Tibial nerve (tissue), 4 donors: ENCODE measurements around the gene VSNL1. TPM values are rescaled to one million over a fixed set of nuclear protein-coding genes. Genes with fewer than 3 reads are reported as not detected.

ENCODE experiments used
- DNase-seq, 2 donors: peaks; one replicate each; pipeline ENCODE4 v3.0.0-alpha.2; 2019; ENCODE audit warnings: low spot score in 2 of 2
- H3K27ac ChIP-seq, 4 donors: fragments of 200-600 bp; sonication (generic) in 3 of 4; one replicate each; pipeline ENCODE4 v1.5.1; 2017 to 2019; ENCODE audit warnings: mild to moderate bottlenecking in 1 of 4
- H3K27me3 ChIP-seq, 2 donors: fragments of 200-600 bp; sonication (generic) in 1 of 2; one replicate each; pipeline versions ENCODE4 v1.5.1 to v1.6.0; 2017 to 2019
- H3K36me3 ChIP-seq, 3 donors: fragments of 200-600 bp; sonication (generic); one replicate each; pipeline ENCODE4 v1.5.1; 2018 to 2019
- H3K4me1 ChIP-seq, 4 donors: fragments of 200-600 bp; sonication (generic) in 3 of 4; one replicate each; pipeline ENCODE4 v1.5.1; 2017 to 2019
- H3K4me3 ChIP-seq, 4 donors: fragments of 200-600 bp; sonication (generic) in 3 of 4; one replicate each; pipeline ENCODE4 v1.5.1; 2017 to 2019; ENCODE audit warnings: mild to moderate bottlenecking in 1 of 4, moderate library complexity in 1 of 4
- H3K9me3 ChIP-seq, 4 donors: fragments of 200-600 bp; sonication (generic) in 3 of 4; one replicate each; pipeline ENCODE4 v1.5.1; 2017 to 2019
- EP300 ChIP-seq, 2 donors: sonication (generic); formaldehyde crosslinking; IDR thresholded peaks; one replicate each; pipeline ENCODE4 v1.6.1; 2017; ENCODE audit warnings: antibody characterized with exemption in 2 of 2, mild to moderate bottlenecking in 1 of 2
- POLR2A ChIP-seq, 2 donors: fragments of 450-650 bp; IDR thresholded peaks; one replicate each; pipeline ENCODE4 v1.6.1; 2017; ENCODE audit warnings: antibody characterized with exemption in 2 of 2, mild to moderate bottlenecking in 2 of 2, moderate library complexity in 2 of 2
- WGBS, 2 donors: methylation state at CpG; one replicate each; pipeline ENCODE4 v1.1.5; 2018; 5-methylcytosine and 5-hydroxymethylcytosine counted together
- total RNA-seq, 4 donors: library from RNA; depleted of rRNA; stranded (reverse); fragments of >200 nt; gene quantifications; one replicate each; pipeline ENCODE4 v1.1.0, GENCODE V29; 2016
- TF ChIP-seq, protein P1 (sequence below), 5 experiments: fragments of 200-600 bp in 3 of 5; fragments of 450-650 bp in 2 of 5; sonication (generic) in 3 of 5; IDR thresholded peaks; one replicate each; pipeline ENCODE4 v1.5.1; 2016 to 2019; ENCODE audit warnings: antibody characterized with exemption in 5 of 5, mild to moderate bottlenecking in 3 of 5, moderate library complexity in 2 of 5

The VSNL1 gene
- total RNA-seq, 4 donors from 2014 or later = 0.63 to 1.2 TPM; not detected in 2

DNA sequence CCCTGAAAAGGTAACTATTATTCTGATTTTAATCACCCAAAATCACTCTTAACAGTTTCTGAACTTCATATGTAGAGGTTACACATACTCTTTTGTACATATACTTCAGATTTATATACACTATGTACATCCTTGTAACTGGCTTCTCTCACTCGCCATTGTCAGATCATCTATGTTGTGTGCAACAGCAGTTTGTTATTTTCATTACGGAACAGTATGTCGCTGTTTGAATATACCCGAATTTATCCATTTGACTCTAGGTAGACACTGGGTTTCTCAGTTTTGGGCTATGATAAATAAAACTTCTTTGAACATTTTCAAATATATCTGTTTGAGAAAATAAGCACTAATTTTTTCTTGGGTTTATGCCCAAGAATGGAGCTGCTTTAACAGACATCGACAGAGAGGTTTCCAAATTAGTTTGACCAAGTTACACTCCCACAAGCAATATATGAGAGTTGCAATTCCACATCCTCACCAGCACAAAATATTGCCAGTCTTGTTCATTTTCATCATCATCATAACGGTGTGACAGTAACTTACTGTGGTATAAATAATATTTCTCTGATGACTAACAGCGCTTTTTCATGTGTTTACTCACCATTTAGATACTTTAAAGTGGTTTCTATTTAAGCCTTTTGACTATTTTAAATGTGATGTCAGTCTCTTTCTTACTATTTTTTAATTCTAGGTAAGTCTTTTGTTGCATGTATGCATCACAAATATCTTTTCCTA lies 132.3 kb downstream of the VSNL1 start:
- TF ChIP-seq, protein P1, sequence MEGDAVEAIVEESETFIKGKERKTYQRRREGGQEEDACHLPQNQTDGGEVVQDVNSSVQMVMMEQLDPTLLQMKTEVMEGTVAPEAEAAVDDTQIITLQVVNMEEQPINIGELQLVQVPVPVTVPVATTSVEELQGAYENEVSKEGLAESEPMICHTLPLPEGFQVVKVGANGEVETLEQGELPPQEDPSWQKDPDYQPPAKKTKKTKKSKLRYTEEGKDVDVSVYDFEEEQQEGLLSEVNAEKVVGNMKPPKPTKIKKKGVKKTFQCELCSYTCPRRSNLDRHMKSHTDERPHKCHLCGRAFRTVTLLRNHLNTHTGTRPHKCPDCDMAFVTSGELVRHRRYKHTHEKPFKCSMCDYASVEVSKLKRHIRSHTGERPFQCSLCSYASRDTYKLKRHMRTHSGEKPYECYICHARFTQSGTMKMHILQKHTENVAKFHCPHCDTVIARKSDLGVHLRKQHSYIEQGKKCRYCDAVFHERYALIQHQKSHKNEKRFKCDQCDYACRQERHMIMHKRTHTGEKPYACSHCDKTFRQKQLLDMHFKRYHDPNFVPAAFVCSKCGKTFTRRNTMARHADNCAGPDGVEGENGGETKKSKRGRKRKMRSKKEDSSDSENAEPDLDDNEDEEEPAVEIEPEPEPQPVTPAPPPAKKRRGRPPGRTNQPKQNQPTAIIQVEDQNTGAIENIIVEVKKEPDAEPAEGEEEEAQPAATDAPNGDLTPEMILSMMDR (IDR thresholded peaks at IDR 0.05) = no peak
- TF ChIP-seq POLR2A (IDR thresholded peaks at IDR 0.05) = no peak
- no peak for TF ChIP-seq EP300 (IDR thresholded peaks at IDR 0.05)
- H3K27me3 ChIP-seq = no peaks in the 10 kb centered on the region
- H3K4me3 ChIP-seq = no peak overlapping the region
- H3K36me3 ChIP-seq = peaks cover 0 to 18% (median 0%) of the 10 kb centered on the region in 3 donors
- 83 to 85% methylated on average over 7 of the region's 7 CpGs for WGBS, 2 donors
- no peak for DNase-seq
- peaks cover 0 to 4% (median 0%) of the 10 kb centered on the region in 4 donors for H3K4me1 ChIP-seq
- no peak overlapping the region for H3K27ac ChIP-seq
- no peaks in the 10 kb centered on the region for H3K9me3 ChIP-seq

DNA sequence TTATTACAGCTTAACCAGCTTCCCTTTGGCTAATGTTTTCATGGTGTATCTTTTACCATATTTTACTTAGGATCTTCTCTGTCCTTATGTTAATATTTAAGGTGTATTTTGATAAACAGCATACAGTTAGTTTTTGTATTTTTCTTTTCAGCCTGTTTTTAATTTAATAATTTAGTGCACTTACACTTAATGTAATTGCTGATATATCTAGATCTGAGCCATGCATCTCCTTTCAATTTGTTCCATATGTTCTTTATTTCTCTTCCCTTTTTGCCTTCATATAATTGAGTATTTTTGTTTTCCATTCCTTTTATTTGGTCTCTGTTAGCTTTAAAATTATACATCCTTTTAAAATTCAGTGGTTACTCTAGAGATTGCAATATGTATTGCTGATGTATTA lies 134.3 kb downstream of the VSNL1 start:
- no peak overlapping the region for H3K4me3 ChIP-seq
- DNase-seq = no peak
- TF ChIP-seq EP300 (IDR thresholded peaks at IDR 0.05) (no peak), POLR2A (IDR thresholded peaks at IDR 0.05) (no peak)
- TF ChIP-seq, protein P1 (IDR thresholded peaks at IDR 0.05) = no peak
- H3K27me3 ChIP-seq = no peaks in the 10 kb centered on the region
- no peak overlapping the region for H3K27ac ChIP-seq
- peaks cover 0 to 5% (median 0%) of the 10 kb centered on the region in 3 donors for H3K36me3 ChIP-seq
- H3K4me1 ChIP-seq = peaks cover 0 to 7% (median 0%) of the 10 kb centered on the region in 4 donors
- no peaks in the 10 kb centered on the region for H3K9me3 ChIP-seq

DNA sequence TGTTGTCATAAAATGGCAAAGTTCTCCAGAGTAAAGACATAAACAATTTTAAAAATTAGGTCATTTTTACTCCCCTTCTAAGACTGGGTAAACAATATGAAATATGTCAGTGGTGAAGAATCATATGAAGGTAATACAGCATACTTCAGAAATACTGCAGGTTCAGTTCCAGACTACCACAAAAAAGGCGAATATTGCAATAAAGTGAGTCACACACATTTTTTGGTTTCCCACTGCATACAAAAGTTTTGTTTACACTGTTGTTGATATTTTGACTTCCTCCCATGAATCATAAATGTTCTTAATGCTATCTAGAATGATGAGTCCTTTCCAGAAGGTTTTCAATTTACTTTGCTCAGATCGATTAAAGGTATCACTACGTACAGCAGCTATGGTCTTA lies 139.6 kb downstream of the VSNL1 start:
- Histone ChIP-seq H3K27me3 (no peaks in the 10 kb centered on the region), H3K4me1 (peaks cover 0 to 9% (median 0%) of the 10 kb centered on the region in 4 donors), H3K4me3 (no peak overlapping the region), H3K9me3 (no peaks in the 10 kb centered on the region), H3K27ac (no peak overlapping the region), H3K36me3 (peaks cover 0 to 34% (median 5%) of the 10 kb centered on the region in 3 donors)
- DNase-seq = no peak
- TF ChIP-seq EP300 (IDR thresholded peaks at IDR 0.05) (no peak), POLR2A (IDR thresholded peaks at IDR 0.05) (no peak)
- TF ChIP-seq, protein P1 (IDR thresholded peaks at IDR 0.05) = no peak
- WGBS, 2 donors = 82 to 89% methylated on average over 3 of the region's 3 CpGs

DNA sequence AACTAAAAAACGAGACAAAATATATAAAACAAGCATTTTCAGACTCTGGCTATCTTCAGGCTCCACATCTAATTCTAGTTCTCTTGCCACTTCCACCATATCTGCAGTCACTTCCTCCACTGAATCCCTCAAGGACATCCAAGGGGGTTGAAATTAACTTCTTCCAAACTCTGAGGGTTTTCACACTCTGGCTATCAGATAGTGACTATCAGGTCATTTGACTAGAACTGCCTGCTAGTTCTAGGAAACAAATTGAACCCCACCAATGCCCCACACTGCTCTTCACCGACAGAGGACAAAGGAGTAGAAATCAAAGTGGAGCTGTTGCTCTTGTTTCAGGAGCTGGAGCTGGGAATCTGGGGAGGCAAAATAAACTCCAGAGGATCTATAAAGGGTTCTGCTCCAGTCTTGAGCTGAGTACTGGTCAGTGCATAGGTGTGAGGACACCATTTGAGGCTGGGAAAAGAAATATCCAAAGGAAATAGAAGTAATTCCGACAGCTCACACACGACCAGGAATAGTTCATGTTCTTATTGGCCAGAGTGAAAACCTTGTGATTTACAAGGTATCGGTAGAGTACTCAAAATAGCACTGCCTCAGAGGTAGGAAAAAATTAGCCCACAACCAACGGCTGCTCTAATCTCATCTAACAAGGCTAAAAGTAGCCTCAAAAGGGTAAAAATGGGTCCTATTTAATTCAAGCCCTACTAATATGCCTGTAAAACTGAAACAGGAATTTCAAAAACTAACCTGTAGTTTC lies 141.8 kb downstream of the VSNL1 start:
- no peak overlapping the region for H3K27ac ChIP-seq
- WGBS, 2 donors = 84 to 86% methylated on average over 6 of the region's 6 CpGs
- TF ChIP-seq POLR2A (IDR thresholded peaks at IDR 0.05) (no peak), EP300 (IDR thresholded peaks at IDR 0.05) (no peak)
- TF ChIP-seq, protein P1 (IDR thresholded peaks at IDR 0.05) = no peak

DNA sequence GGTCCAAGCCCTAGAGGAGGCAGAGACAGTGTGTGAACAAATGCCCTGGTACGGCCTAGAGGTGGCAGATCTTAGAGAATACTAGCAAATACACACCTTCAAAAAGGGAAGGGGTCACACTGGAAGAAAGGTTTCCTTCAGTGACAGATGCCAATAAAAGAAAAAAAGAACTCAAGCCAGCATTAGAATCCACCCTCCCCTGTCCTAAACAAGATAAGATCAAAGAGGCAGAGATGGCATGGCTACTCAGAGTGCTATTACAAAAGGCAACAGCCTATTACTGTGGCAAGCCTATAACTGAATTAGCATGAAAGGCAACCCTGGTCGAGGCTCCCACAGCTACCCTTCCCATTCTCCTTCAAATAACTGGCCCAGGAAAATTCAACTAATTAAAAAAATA lies 143.5 kb downstream of the VSNL1 start:
- Histone ChIP-seq H3K27me3 (no peaks in the 10 kb centered on the region), H3K36me3 (peaks cover 0 to 66% (median 5%) of the 10 kb centered on the region in 3 donors), H3K4me1 (peaks cover 0 to 9% (median 0%) of the 10 kb centered on the region in 4 donors), H3K9me3 (no peaks in the 10 kb centered on the region), H3K4me3 (no peak overlapping the region), H3K27ac (no peak overlapping the region)
- 80 to 84% methylated on average over 2 of the region's 2 CpGs for WGBS, 2 donors
- DNase-seq = no peak
- TF ChIP-seq EP300 (IDR thresholded peaks at IDR 0.05) (no peak), POLR2A (IDR thresholded peaks at IDR 0.05) (no peak)
- TF ChIP-seq, protein P1 (IDR thresholded peaks at IDR 0.05) = no peak

More for the DNA sequence above, 141.8 kb downstream of the VSNL1 start:
- Histone ChIP-seq H3K9me3 (no peaks in the 10 kb centered on the region), H3K36me3 (peaks cover 0 to 51% (median 5%) of the 10 kb centered on the region in 3 donors), H3K27me3 (no peaks in the 10 kb centered on the region), H3K4me1 (peaks cover 0 to 9% (median 0%) of the 10 kb centered on the region in 4 donors), H3K4me3 (no peak overlapping the region)
- no peak for DNase-seq
